WTC11 (cell line): ENCODE data around the gene KIF6. TPM values are rescaled to one million over a fixed set of nuclear protein-coding genes. Genes with fewer than 3 reads are reported as not detected.

ENCODE experiments used
- ATAC-seq: fragments of 200-7000 bp; cut with Tn5 transposase; 2 replicates; pipeline ENCODE4 v1.10.0; 2021; ENCODE audit warnings: mild to moderate bottlenecking, moderate library complexity
- CTCF ChIA-PET: fragments of 300-600 bp; sonication (Branson Sonifier 250); formaldehyde crosslinking; loops from one replicate; lab custom pipeline; 2021; ENCODE audit warnings: antibody characterized with exemption; lab: Charles Lee
- POLR2A ChIA-PET: fragments of 350-600 bp; sonication (Branson Sonifier 250); formaldehyde crosslinking; loops from one replicate; lab custom pipeline; 2021; ENCODE audit warnings: antibody characterized with exemption; lab: Charles Lee
- DNase-seq: peaks from one replicate; pipeline ENCODE4 v3.0.0; 2021; ENCODE audit warnings: low spot score
- H3K27ac Mint-ChIP-seq: 2 replicates; pipeline ENCODE4 v1.8.0; 2021; ENCODE audit warnings: mixed read lengths
- H3K27me3 Mint-ChIP-seq: 2 replicates; pipeline ENCODE4 v1.8.0; 2021; ENCODE audit warnings: low read depth, mild to moderate bottlenecking, moderate library complexity, mixed read lengths
- H3K36me3 Mint-ChIP-seq: 2 replicates; pipeline ENCODE4 v1.8.0; 2021; ENCODE audit warnings: mixed read lengths
- H3K4me1 Mint-ChIP-seq: 2 replicates; pipeline ENCODE4 v1.8.0; 2022; ENCODE audit warnings: mixed read lengths
- H3K4me3 Mint-ChIP-seq: 2 replicates; pipeline ENCODE4 v1.8.0; 2021; ENCODE audit warnings: mild to moderate bottlenecking, moderate library complexity, mixed read lengths
- H3K9me3 Mint-ChIP-seq: 2 replicates; pipeline ENCODE4 v1.8.0; 2021; ENCODE audit warnings: mixed read lengths
- ATF1 ChIP-seq: sonication (generic); formaldehyde crosslinking; IDR thresholded peaks from 2 replicates; pipeline ENCODE4 v1.8.1; 2023; ENCODE audit warnings: mild to moderate bottlenecking, moderate library complexity, missing genetic modification reagents
- CREB1 ChIP-seq: sonication (generic); formaldehyde crosslinking; IDR thresholded peaks from 2 replicates; pipeline ENCODE4 v1.8.0; 2023; ENCODE audit warnings: mild to moderate bottlenecking, missing genetic modification reagents
- CREM ChIP-seq: sonication (generic); formaldehyde crosslinking; IDR thresholded peaks from 2 replicates; pipeline ENCODE4 v1.8.1; 2022; ENCODE audit warnings: mild to moderate bottlenecking, missing genetic modification reagents, moderate library complexity
- GABPB1 ChIP-seq: sonication (generic); formaldehyde crosslinking; IDR thresholded peaks from 2 replicates; pipeline ENCODE4 v1.8.1; 2023; ENCODE audit warnings: mild to moderate bottlenecking, missing genetic modification reagents
- JAZF1 ChIP-seq: fragments of 250-450 bp; sonication (Bioruptor Pico); IDR thresholded peaks from 2 replicates; pipeline ENCODE4 v1.9.0; 2021; ENCODE audit warnings: moderate library complexity, mild to moderate bottlenecking, inconsistent platforms
- NFATC4 ChIP-seq: fragments of 250-450 bp; sonication (Bioruptor Pico); IDR thresholded peaks from 2 replicates; pipeline ENCODE4 v1.9.0; 2021; ENCODE audit warnings: mild to moderate bottlenecking
- SMAD4 ChIP-seq: sonication (generic); formaldehyde crosslinking; IDR thresholded peaks from 2 replicates; pipeline ENCODE4 v1.8.0; 2022; ENCODE audit warnings: mild to moderate bottlenecking, missing genetic modification reagents
- TP53 ChIP-seq: sonication (generic); formaldehyde crosslinking; IDR thresholded peaks from 2 replicates; pipeline ENCODE4 v1.8.1; 2023; ENCODE audit warnings: mild to moderate bottlenecking, missing genetic modification reagents
- ZBTB21 ChIP-seq: sonication (generic); formaldehyde crosslinking; IDR thresholded peaks from 2 replicates; pipeline ENCODE4 v1.8.1; 2023; ENCODE audit warnings: mild to moderate bottlenecking, missing genetic modification reagents, borderline replicate concordance
- ZNF121 ChIP-seq: sonication (generic); formaldehyde crosslinking; IDR thresholded peaks from 2 replicates; pipeline ENCODE4 v1.8.0; 2023; ENCODE audit warnings: missing genetic modification reagents
- ZNF232 ChIP-seq: sonication (generic); formaldehyde crosslinking; IDR thresholded peaks from 2 replicates; pipeline ENCODE4 v1.8.0; 2022; ENCODE audit warnings: mild to moderate bottlenecking, missing genetic modification reagents
- ZNF416 ChIP-seq: fragments of 250-450 bp; sonication (Bioruptor Pico); IDR thresholded peaks from 2 replicates; pipeline ENCODE4 v1.9.0; 2021; ENCODE audit warnings: mild to moderate bottlenecking, inconsistent platforms
- total RNA-seq: library from RNA; stranded (reverse); gene quantifications from 3 replicates; pipeline ENCODE4 v1.2.3, GENCODE V29; 2021
- TF ChIP-seq, protein P1 (sequence below): sonication (generic); formaldehyde crosslinking; IDR thresholded peaks from 2 replicates; pipeline ENCODE4 v1.8.0; 2022; ENCODE audit warnings: mild to moderate bottlenecking, missing genetic modification reagents
- TF ChIP-seq, protein P2 (sequence below): fragments of 250-450 bp; sonication (Bioruptor Pico); IDR thresholded peaks from 2 replicates; pipeline ENCODE4 v1.9.0; 2021; ENCODE audit warnings: mild to moderate bottlenecking
- TF ChIP-seq, protein P3 (sequence below): fragments of 250-450 bp; sonication (Bioruptor Pico); IDR thresholded peaks from 2 replicates; pipeline ENCODE4 v2.1.2; 2022; ENCODE audit warnings: mild to moderate bottlenecking, moderate library complexity
- TF ChIP-seq, protein P4 (sequence below): fragments of 250-450 bp; sonication (Bioruptor Pico); IDR thresholded peaks from 2 replicates; pipeline ENCODE4 v1.9.0; 2021; ENCODE audit warnings: moderate library complexity, mild to moderate bottlenecking, inconsistent platforms, borderline replicate concordance
- TF ChIP-seq, protein P5 (sequence below): sonication (generic); formaldehyde crosslinking; IDR thresholded peaks from 2 replicates; pipeline ENCODE4 v1.8.0; 2022; ENCODE audit warnings: mild to moderate bottlenecking, missing genetic modification reagents
- TF ChIP-seq, protein P6 (sequence below): sonication (generic); formaldehyde crosslinking; IDR thresholded peaks from 2 replicates; pipeline ENCODE4 v1.8.0; 2023; ENCODE audit warnings: missing genetic modification reagents, mild to moderate bottlenecking, borderline replicate concordance
- TF ChIP-seq, protein P7 (sequence below): sonication (generic); formaldehyde crosslinking; IDR thresholded peaks from 2 replicates; pipeline ENCODE4 v1.8.1; 2022; ENCODE audit warnings: low read depth, mild to moderate bottlenecking, moderate library complexity, missing genetic modification reagents, borderline replicate concordance

KIF6 gene
- total RNA-seq, 1 experiment from 2014 or later: 0.57 TPM

DNA sequence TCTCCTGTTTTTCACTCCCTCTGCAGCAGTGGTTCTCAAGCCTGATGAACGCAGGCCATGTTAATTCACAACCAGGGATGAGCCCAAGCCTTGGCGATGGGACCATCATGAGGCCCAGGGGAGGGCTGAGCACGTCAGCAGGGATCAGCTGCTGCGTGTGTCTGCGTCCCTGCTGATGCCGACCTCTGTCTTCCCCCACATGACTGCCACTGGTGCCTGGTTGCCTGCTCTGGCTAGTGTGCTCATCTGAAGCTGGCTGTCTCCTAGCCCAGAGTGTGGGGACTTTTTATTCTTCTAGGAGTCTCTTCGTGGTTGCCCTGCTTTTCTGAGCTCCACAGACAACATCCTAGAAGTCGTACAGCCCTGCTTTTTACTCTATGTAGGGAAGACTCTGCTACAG is 361.9 kb downstream of the KIF6 start (continued):
- TF ChIP-seq NFATC4 (no peak), CREB1 (CRISPR knock-in tag) (no peak), ZBTB21 (CRISPR knock-in tag) (no peak), JAZF1 (CRISPR knock-in tag) (no peak), SMAD4 (CRISPR knock-in tag) (no peak)
- TF ChIP-seq, protein P1, sequence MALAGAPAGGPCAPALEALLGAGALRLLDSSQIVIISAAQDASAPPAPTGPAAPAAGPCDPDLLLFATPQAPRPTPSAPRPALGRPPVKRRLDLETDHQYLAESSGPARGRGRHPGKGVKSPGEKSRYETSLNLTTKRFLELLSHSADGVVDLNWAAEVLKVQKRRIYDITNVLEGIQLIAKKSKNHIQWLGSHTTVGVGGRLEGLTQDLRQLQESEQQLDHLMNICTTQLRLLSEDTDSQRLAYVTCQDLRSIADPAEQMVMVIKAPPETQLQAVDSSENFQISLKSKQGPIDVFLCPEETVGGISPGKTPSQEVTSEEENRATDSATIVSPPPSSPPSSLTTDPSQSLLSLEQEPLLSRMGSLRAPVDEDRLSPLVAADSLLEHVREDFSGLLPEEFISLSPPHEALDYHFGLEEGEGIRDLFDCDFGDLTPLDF (CRISPR knock-in tag): no peak
- TF ChIP-seq, protein P2, sequence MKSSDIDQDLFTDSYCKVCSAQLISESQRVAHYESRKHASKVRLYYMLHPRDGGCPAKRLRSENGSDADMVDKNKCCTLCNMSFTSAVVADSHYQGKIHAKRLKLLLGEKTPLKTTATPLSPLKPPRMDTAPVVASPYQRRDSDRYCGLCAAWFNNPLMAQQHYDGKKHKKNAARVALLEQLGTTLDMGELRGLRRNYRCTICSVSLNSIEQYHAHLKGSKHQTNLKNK (CRISPR knock-in tag): no peak
- TF ChIP-seq, all 79 proteins: peak for 0

DNA sequence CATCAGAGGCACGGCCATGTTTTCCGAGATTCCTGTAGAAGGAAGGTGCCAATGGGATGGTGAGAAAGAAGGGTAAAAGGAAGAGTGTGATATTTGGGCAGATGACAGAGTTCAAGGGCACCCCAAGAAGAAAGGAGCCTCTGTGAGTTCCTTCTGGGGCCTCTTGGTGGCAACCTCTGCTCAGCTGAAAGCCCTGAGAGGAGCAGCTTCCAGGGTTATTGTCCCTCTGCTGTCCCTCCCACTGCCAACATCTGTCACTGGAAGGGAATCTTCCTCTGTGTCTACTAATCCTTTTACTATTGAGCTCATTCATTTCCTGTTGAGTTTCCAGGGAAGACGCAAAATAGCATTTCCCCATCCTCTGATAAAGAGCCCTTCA is 362.7 kb downstream of the KIF6 start:
- Mint-ChIP-seq H3K27ac (no peak overlapping the region), H3K36me3 (no peaks in the 10 kb centered on the region), H3K9me3 (no peaks in the 10 kb centered on the region), H3K4me3 (no peak overlapping the region), H3K4me1 (peaks cover 12% of the 10 kb centered on the region), H3K27me3 (peaks cover 12% of the 10 kb centered on the region)
- ChIA-PET POLR2A (no interaction called here), CTCF (interaction anchor here (0.7 to 2.8 kb wide), 52 partner anchors 8 to 968 kb away, joined by 3 to 25 read pairs (median 4); partner anchors contain the start of gene DAAM2)
- DNase-seq (no peak), ATAC-seq (peak; percentile 49)
- TF ChIP-seq, protein P3, sequence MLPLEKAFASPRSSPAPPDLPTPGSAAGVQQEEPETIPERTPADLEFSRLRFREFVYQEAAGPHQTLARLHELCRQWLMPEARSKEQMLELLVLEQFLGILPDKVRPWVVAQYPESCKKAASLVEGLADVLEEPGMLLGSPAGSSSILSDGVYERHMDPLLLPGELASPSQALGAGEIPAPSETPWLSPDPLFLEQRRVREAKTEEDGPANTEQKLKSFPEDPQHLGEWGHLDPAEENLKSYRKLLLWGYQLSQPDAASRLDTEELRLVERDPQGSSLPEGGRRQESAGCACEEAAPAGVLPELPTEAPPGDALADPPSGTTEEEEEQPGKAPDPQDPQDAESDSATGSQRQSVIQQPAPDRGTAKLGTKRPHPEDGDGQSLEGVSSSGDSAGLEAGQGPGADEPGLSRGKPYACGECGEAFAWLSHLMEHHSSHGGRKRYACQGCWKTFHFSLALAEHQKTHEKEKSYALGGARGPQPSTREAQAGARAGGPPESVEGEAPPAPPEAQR (CRISPR knock-in tag): no peak
- TF ChIP-seq TP53 (CRISPR knock-in tag): no peak
- TF ChIP-seq, protein P4, sequence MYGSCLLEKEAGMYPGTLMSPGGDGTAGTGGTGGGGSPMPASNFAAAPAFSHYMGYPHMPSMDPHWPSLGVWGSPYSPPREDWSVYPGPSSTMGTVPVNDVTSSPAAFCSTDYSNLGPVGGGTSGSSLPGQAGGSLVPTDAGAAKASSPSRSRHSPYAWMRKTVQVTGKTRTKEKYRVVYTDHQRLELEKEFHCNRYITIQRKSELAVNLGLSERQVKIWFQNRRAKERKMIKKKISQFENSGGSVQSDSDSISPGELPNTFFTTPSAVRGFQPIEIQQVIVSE (CRISPR knock-in tag): no peak
- no peak for TF ChIP-seq ATF1 (CRISPR knock-in tag)
- TF ChIP-seq, protein P5, sequence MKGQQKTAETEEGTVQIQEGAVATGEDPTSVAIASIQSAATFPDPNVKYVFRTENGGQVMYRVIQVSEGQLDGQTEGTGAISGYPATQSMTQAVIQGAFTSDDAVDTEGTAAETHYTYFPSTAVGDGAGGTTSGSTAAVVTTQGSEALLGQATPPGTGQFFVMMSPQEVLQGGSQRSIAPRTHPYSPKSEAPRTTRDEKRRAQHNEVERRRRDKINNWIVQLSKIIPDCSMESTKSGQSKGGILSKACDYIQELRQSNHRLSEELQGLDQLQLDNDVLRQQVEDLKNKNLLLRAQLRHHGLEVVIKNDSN: no peak
- TF ChIP-seq, protein P6, sequence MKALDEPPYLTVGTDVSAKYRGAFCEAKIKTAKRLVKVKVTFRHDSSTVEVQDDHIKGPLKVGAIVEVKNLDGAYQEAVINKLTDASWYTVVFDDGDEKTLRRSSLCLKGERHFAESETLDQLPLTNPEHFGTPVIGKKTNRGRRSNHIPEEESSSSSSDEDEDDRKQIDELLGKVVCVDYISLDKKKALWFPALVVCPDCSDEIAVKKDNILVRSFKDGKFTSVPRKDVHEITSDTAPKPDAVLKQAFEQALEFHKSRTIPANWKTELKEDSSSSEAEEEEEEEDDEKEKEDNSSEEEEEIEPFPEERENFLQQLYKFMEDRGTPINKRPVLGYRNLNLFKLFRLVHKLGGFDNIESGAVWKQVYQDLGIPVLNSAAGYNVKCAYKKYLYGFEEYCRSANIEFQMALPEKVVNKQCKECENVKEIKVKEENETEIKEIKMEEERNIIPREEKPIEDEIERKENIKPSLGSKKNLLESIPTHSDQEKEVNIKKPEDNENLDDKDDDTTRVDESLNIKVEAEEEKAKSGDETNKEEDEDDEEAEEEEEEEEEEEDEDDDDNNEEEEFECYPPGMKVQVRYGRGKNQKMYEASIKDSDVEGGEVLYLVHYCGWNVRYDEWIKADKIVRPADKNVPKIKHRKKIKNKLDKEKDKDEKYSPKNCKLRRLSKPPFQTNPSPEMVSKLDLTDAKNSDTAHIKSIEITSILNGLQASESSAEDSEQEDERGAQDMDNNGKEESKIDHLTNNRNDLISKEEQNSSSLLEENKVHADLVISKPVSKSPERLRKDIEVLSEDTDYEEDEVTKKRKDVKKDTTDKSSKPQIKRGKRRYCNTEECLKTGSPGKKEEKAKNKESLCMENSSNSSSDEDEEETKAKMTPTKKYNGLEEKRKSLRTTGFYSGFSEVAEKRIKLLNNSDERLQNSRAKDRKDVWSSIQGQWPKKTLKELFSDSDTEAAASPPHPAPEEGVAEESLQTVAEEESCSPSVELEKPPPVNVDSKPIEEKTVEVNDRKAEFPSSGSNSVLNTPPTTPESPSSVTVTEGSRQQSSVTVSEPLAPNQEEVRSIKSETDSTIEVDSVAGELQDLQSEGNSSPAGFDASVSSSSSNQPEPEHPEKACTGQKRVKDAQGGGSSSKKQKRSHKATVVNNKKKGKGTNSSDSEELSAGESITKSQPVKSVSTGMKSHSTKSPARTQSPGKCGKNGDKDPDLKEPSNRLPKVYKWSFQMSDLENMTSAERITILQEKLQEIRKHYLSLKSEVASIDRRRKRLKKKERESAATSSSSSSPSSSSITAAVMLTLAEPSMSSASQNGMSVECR: no peak
- no peak for TF ChIP-seq ZNF121
- TF ChIP-seq GABPB1 (CRISPR knock-in tag): no peak
- TF ChIP-seq, protein P7, sequence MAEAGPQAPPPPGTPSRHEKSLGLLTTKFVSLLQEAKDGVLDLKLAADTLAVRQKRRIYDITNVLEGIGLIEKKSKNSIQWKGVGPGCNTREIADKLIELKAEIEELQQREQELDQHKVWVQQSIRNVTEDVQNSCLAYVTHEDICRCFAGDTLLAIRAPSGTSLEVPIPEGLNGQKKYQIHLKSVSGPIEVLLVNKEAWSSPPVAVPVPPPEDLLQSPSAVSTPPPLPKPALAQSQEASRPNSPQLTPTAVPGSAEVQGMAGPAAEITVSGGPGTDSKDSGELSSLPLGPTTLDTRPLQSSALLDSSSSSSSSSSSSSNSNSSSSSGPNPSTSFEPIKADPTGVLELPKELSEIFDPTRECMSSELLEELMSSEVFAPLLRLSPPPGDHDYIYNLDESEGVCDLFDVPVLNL (CRISPR knock-in tag): no peak
- no peak for TF ChIP-seq ZNF232 (CRISPR knock-in tag)
- no peak for TF ChIP-seq ZNF416 (CRISPR knock-in tag)
- TF ChIP-seq ZBTB21 (CRISPR knock-in tag): no peak
- no peak for TF ChIP-seq CREM
- TF ChIP-seq, all 79 proteins: peak for 0
